Keratinocyte (primary cell): Measurements from ENCODE around the gene AKAP8L. TPM values are rescaled to one million over a fixed set of nuclear protein-coding genes. Genes with fewer than 3 reads are reported as not detected.

ENCODE experiments used
- DNase-seq: peaks from one replicate; pipeline ENCODE4 v3.0.0-alpha.2; 2011; ENCODE audit warnings: low read depth, missing footprints, low spot score
- FAIRE-seq: peaks from 2 replicates; lab custom pipeline; 2011; peaks lifted over from hg19 to GRCh38; lab: Jason Lieb, UNC
- H2AFZ ChIP-seq: 2 replicates; pipeline ENCODE4 v1.6.0; 2012; ENCODE audit warnings: low read length, control low read depth, inconsistent platforms; ENCODE audit not compliant: control insufficient read depth
- H3K27ac ChIP-seq: 2 replicates; pipeline ENCODE4 v1.5.1; 2011; ENCODE audit warnings: low read length; ENCODE audit not compliant: control insufficient read depth, insufficient read depth
- H3K27me3 ChIP-seq: 3 replicates; pipeline ENCODE4 v1.6.0; 2011; ENCODE audit warnings: low read length; ENCODE audit not compliant: control insufficient read depth, insufficient read depth; ENCODE audit errors: extremely low read depth
- H3K36me3 ChIP-seq, 2 experiments: 2 replicates in 1 of 2; 3 replicates in 1 of 2; pipeline ENCODE4 v1.5.1; 2011; ENCODE audit warnings: low read length in 2 of 2, mild to moderate bottlenecking in 1 of 2; ENCODE audit not compliant: control insufficient read depth in 2 of 2, insufficient read depth in 2 of 2; ENCODE audit errors: extremely low read depth in 1 of 2
- H3K4me1 ChIP-seq: 3 replicates; pipeline ENCODE4 v1.5.1; 2011; ENCODE audit warnings: low read length; ENCODE audit not compliant: control insufficient read depth, insufficient read depth; ENCODE audit errors: extremely low read depth
- H3K4me2 ChIP-seq: 3 replicates; pipeline ENCODE4 v1.6.0; 2011; ENCODE audit warnings: low read depth, low read length; ENCODE audit not compliant: control insufficient read depth, insufficient read depth; ENCODE audit errors: extremely low read depth
- H3K4me3 ChIP-seq, 3 experiments: fragments of 200-600 bp in 1 of 3; sonication (generic) in 1 of 3; 2 replicates in 2 of 3; 3 replicates in 1 of 3; pipeline ENCODE4 v1.5.1; 2011 to 2016; ENCODE audit warnings: low read length in 3 of 3, mild to moderate bottlenecking in 3 of 3, control low read depth in 2 of 3, inconsistent platforms in 1 of 3, low read depth in 1 of 3, mixed read lengths in 1 of 3, mixed run types in 1 of 3, moderate library complexity in 1 of 3; ENCODE audit not compliant: control insufficient read depth in 2 of 3, insufficient read depth in 2 of 3; ENCODE audit errors: extremely low read depth in 1 of 3
- H3K79me2 ChIP-seq: 2 replicates; pipeline ENCODE4 v1.6.0; 2012; ENCODE audit warnings: low read length; ENCODE audit not compliant: control insufficient read depth, insufficient read depth
- H3K9ac ChIP-seq: 3 replicates; pipeline ENCODE4 v1.6.0; 2011; ENCODE audit warnings: low read length; ENCODE audit not compliant: control insufficient read depth, insufficient read depth; ENCODE audit errors: extremely low read depth
- H3K9me1 ChIP-seq: 3 replicates; pipeline ENCODE4 v1.6.0; 2011; ENCODE audit warnings: low read length; ENCODE audit not compliant: control insufficient read depth, insufficient read depth; ENCODE audit errors: extremely low read depth
- H3K9me3 ChIP-seq: 2 replicates; pipeline ENCODE4 v1.5.1; 2012; ENCODE audit warnings: low read depth, low read length; ENCODE audit not compliant: control insufficient read depth
- H4K20me1 ChIP-seq: 3 replicates; pipeline ENCODE4 v1.6.0; 2011; ENCODE audit warnings: low read length; ENCODE audit not compliant: control insufficient read depth, insufficient read depth; ENCODE audit errors: extremely low read depth
- CTCF ChIP-seq, 3 experiments: IDR thresholded peaks in 1 of 3; conservative IDR thresholded peaks in 1 of 3; optimal IDR thresholded peaks in 1 of 3; 2 replicates in 2 of 3; 3 replicates in 1 of 3; pipeline versions ENCODE3 to v1.5.1; 2011; ENCODE audit warnings: low read length in 3 of 3, mild to moderate bottlenecking in 3 of 3, moderate library complexity in 2 of 3, control low read depth in 1 of 3, inconsistent platforms in 1 of 3; ENCODE audit not compliant: insufficient read depth in 2 of 3; ENCODE audit errors: extremely low read depth in 1 of 3
- EZH2 ChIP-seq: IDR thresholded peaks from one replicate; pipeline ENCODE4 v1.6.1; 2012; ENCODE audit warnings: inconsistent platforms, mild to moderate bottlenecking, low read length, moderate library complexity
- dilution Hi-C: fragments of 300-500 bp; cut with MboI; formaldehyde crosslinking; loops from one replicate; pipeline ENCODE4 v1.7.0; 2020; ENCODE audit warnings: low sequenced_read_pairs; ENCODE audit not compliant: extremely low pct_ligation_motif_present
- polyA plus RNA-seq, 5 experiments: library from polyadenylated mRNA; depleted of rRNA in 3 of 5; stranded (reverse) in 3 of 5; stranded (forward) in 1 of 5; unstranded in 1 of 5; fragments of >200 nt; gene quantifications; 1 replicate in 1 of 5; 2 replicates in 3 of 5; 3 replicates in 1 of 5; pipeline versions ENCODE4 v1.2.1 to v1.2.3, GENCODE V29; 2011 to 2012; ENCODE audit warnings: missing spikeins in 2 of 5, low read depth in 1 of 5, low replicate concordance in 1 of 5

Gene AKAP8L
- polyA plus RNA-seq, 1 donor (not counting 4 experiments of a cell fraction or from before 2014, with no cell fraction given): 48.2 TPM

DNA sequence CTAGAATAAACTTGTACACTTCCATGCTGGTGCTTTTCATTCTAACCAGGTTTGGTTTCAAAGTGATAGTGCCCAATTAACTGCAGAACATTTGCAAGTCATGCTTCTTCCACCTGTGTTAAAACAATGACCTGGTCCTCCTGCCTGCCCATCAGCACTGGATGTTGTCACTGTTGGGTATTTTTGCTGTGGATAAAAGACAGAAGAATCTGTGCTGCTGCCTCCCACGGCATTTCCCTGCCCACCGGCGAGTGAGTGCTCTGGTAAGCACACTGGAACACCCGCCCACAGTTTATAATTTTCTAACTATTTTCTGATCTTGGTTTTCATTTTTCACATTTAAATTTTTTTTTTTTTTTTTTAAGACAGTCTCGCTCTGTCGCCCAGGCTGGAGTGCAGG is 36.9 kb downstream of the AKAP8L start:
- DNase-seq: no peak
- Histone ChIP-seq H3K4me3 (no peak overlapping the region), H3K36me3 (peaks cover 4 to 6% of the 10 kb centered on the region in 2 experiments), H3K9me3 (no peaks in the 10 kb centered on the region), H3K4me1 (peaks cover 20% of the 10 kb centered on the region), H3K27me3 (no peaks in the 10 kb centered on the region), H2AFZ (no peak overlapping the region), H4K20me1 (no peaks in the 10 kb centered on the region), H3K9ac (no peak overlapping the region), H3K27ac (no peak overlapping the region), H3K9me1 (no peaks in the 10 kb centered on the region), H3K4me2 (no peak overlapping the region), H3K79me2 (peaks cover 28% of the 10 kb centered on the region)
- no peak for FAIRE-seq
- no peak for TF ChIP-seq CTCF (optimal IDR thresholded peaks at IDR 0.05 in 1 of 3, IDR thresholded peaks at IDR 0.05 in 1 of 3, conservative IDR thresholded peaks at IDR 0.05 in 1 of 3; ENCODE audit: extremely low read depth in 1 of 3, insufficient read depth in 2 of 3, low read length in 3 of 3)
- no peak for TF ChIP-seq EZH2
- dilution Hi-C loops: no loop called here

DNA sequence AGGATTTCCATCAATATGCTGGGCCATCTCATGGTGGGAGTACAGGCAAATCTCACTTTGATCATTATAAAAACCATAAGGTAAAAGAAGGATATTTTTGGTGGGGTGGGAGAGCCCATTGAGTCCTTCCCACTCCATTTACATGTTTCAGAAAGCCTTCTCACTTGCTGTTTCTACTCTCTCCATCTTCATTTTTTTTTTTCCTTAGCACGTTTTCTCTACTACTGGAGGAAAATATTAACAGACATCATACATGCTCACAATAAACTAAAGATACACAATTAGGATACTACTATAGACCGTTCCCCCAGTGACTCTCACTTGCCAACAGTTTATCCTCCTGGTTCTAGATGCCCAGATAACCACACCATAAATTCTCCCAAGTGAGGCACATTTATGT is 37.4 kb downstream of the AKAP8L start:
- Histone ChIP-seq H3K27ac (peak overlapping the region; percentile 70), H3K9ac (no peak overlapping the region), H3K4me1 (peaks cover 22% of the 10 kb centered on the region), H3K4me3 (no peak overlapping the region), H2AFZ (no peak overlapping the region), H3K79me2 (peaks cover 30% of the 10 kb centered on the region), H3K9me1 (no peaks in the 10 kb centered on the region), H3K27me3 (no peaks in the 10 kb centered on the region), H3K36me3 (peaks cover 4 to 5% of the 10 kb centered on the region in 2 experiments), H4K20me1 (no peaks in the 10 kb centered on the region), H3K9me3 (no peaks in the 10 kb centered on the region), H3K4me2 (no peak overlapping the region)
- dilution Hi-C loops: no loop called here
- DNase-seq (no peak), FAIRE-seq (no peak)
- TF ChIP-seq CTCF (optimal IDR thresholded peaks at IDR 0.05 in 1 of 3, IDR thresholded peaks at IDR 0.05 in 1 of 3, conservative IDR thresholded peaks at IDR 0.05 in 1 of 3; ENCODE audit: extremely low read depth in 1 of 3, insufficient read depth in 2 of 3, low read length in 3 of 3) (no peak), EZH2 (no peak)
